GM21825 (cell line): ENCODE data around the gene PRDM15.

ENCODE experiments used
- ATAC-seq: cut with Tn5 transposase; IDR thresholded peaks from one replicate; pipeline ENCODE4 v1.9.1; 2021; ENCODE audit warnings: mild to moderate bottlenecking, moderate library complexity; ENCODE audit not compliant: unreplicated experiment

PRDM15 gene

DNA sequence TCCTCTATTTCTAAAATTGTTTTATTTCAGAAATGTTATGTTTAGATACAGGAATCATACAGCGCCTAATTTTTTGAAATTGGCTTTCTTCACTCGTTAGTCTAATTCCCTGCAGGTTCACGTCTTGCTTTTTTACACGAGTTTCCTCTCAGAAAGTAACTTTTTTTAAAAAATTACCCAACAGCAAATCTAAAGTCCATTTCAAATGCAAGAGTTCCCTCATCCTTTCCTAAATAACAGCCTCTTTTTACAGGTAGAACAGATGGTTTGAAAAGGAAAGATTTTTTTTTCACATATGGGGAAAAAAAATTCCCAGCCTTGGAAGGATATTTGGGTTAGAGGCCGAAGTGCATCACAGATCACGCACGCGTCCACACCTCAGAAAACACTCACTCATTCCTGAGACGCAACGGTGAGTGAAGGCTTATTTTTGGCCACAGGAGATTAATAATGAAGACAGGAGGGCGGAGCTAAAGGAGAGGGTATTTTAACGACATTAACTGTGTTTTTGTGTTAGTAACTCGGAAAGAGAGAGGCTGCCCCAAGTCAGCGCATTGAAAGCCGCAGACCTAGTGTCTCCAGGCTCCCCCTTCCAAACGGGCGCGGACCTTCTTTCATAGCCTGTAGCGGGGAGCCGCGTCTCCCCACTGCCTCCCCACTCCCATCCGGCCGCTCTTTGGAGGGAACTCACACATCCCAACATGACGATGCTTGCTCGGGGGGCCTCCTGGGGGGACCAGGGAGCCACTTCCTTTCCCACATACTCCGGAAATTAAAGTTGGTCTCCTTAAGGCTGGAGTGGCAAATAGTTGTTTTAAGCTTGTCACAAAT is 111.3 kb downstream of the PRDM15 start:
- no peak for ATAC-seq

DNA sequence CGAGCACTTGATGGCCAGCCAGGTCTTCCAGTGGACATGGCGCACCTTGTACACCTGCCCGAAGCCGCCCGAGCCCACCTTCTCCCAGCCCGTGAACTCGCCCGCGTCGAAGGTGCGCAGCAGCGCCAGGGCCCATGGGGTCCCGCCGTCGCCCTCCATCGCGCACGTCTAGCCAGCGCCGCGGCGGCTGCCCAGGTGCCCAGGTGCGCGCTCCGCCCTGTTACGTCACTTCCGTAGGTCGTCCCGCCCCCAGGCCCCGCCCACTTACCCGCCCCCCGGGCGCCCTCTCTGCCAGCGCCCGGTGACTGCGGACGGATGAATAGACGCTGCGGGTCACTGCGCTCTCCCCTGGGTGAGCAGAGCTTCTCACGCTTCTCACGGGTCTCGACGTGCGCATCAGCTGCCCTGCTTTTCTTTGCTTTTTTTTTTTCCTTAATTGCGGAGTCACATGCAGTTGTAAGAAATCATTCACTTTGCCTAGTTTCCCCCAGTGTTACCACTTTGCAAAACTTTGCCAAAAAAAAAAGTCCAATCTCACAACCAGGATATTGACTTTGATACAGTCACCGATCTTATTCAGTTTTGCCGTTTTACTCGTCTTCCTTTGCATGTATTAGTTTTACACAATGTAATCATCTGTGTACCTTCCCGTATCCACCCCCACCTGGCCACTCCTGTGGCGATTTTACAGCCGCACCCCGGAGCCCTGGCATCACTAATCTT is 112.1 kb downstream of the PRDM15 start, which contains the start of gene RIPK4:
Gene RIPK4, minus strand, starts transcription at position 170 of the 723 bp plus-strand sequence. Its CDS starts 11 bp downstream, at position 159.
- ATAC-seq, result no peak

DNA sequence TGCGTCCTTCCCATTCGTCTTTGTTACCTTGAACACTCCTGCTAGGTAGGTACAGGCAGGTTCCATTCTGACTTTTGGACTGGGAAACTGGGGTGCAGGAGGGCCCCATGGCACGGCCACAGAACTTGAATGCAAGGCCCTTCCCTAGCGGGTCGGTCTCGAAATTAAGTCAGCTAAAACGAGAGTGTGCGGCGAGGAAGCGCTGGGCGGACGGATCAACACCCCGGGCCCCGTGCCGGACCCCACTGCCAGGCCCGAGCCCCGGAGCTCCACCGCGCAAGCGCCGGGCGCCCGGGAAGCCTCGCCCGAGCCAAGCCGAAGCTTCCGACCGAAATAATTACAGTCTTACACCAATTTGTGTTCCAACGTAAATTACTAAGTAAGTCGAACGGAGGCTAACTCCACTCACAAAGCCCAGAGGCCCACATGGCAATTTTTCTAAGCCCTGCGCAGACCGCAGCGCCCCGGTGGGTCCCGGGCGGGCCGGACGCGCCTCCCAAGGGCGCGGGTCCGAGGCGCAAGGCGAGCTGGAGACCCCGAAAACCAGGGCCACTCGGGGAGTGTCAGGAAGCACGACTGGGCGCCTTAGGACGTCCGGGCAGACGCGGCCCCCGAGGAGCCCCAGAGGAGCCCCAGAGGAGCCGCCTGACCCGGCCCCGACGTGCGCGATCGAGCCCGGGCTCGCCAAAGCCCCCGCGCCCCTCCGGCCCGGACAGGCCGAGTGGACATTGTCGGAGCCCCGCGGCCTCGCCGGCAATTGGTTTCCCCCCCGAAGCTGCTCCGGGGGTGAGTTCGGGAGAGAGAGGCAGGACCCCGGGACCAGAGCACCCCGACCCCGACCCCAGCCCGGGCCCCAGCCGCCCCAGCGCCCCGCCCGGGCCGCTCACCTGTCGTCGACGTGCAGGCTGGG is 112.9 kb downstream of the PRDM15 start:
- ATAC-seq, result no peak

DNA sequence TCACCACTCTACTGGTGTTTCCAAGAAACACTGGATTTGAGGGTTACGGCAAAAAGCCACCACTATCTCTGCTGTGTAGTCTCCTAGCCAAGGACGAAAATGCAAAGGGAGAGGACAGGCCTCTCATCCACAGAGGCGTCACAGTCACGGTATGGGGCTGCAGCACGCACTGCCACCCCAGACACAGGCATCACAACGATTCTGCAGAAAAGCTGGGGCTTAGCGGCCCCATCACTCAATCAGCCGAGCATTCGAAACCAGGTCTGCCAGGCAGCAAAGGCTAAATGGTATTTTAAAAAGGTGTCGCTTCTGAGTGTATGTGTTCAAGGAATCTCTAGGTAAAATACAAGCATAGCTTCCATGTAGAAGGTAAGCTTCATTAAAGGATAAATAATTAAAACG is 113.7 kb downstream of the PRDM15 start:
- ATAC-seq, result no peak

DNA sequence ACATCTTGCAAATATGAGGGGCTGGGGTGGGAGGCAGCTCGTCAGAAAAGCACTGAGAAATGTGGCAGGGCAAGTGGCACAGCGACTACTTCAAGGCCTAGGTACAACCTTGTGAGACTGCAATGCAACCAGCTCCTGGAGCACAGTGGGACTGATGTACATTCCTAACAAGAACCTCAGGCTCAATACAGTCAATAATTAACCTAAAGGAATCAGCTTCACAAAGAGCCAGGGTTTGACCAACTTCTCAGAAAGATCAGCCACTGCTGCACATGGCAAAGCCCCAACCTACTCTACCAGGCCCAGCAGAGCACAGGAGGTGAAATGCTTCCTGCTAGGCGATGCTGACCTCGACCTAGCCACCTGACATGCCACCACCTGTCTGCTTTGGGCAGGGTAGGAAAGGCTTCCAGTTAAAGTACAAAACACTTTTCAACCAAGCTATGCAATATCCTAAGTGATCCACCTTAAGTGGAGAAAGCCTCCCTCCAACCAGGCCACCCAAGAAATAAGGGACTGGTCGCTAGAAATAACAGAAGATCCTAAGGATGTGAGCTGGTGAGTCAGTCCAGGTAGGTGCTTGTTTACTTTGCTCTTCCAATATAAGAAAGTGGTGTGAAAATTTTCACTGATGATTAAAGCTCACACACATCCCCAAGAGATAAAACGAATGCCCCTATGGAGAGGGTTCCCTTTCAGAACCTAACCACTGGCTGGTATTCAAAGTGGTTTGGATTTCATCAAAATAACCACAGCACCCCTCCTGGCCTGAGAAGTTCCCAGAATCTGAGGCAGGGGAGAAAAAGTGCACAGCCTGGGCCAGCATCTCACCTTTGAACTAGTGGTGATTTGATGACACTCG is 114.4 kb downstream of the PRDM15 start:
- no peak for ATAC-seq

DNA sequence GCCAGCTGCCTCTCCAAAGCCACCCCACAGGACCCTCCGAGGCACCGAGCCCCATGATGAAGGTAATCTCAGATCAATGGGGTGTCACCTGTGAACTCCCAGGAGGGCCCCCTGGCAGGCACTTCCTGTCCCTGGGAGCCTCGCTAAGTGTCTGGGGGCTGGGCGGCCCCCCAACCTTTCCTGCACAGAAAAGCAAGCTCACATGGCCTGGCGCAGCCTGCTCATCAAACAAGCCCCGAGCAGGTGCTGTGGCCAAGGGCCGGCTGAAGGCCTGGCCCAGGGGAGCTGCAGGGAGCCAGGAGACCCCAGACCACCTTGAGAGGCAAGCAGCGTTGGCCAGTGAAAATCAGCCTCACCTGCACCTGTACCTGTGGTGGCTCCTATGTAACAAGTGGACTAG is 115.1 kb downstream of the PRDM15 start:
- ATAC-seq, result no peak

DNA sequence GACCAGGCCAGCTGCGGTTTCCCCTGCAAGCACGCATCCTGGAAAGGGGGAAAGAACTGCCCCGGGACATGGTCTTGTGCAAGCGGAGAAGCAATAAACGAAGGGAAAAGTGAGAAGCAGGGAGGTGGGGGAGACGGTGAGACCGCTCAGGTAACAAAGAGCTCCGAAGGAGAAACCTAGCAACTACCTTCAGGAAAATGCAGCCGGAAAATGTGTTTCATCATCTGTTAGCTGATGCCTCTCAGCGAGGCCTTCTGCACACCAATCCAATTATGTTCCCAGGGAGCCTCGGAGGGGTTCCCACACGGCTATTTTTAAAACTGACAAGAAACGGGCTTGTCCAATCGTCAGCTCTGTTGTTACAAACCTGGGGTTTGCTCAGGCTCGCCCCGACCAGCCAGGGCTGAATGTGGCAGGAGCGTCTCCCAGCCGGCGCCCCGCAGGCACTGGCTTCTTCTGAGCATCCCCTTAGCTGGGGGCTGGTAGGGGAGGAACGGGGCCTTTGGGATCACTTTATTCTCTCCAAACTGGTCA is 115.7 kb downstream of the PRDM15 start:
- ATAC-seq, result no peak

DNA sequence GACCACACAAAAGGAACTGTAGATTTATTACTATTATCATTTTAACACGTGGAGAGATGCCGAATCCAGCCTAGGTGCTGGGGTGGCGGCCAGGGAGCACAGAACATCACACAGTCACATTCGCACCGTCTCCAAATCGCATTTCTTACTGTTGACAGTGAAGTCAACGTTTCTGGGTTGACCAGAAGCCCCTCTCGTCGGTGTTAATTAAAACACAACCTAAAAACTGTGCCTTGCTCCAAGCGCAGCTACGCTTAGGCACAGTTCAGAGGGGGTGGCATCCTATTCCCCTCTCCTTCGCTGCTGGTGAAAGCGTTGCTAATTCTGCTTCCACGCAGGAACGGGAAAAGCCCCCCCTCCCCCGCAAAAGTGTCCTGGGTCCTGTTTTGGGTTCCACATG is 116.4 kb downstream of the PRDM15 start:
- ATAC-seq, result no peak

DNA sequence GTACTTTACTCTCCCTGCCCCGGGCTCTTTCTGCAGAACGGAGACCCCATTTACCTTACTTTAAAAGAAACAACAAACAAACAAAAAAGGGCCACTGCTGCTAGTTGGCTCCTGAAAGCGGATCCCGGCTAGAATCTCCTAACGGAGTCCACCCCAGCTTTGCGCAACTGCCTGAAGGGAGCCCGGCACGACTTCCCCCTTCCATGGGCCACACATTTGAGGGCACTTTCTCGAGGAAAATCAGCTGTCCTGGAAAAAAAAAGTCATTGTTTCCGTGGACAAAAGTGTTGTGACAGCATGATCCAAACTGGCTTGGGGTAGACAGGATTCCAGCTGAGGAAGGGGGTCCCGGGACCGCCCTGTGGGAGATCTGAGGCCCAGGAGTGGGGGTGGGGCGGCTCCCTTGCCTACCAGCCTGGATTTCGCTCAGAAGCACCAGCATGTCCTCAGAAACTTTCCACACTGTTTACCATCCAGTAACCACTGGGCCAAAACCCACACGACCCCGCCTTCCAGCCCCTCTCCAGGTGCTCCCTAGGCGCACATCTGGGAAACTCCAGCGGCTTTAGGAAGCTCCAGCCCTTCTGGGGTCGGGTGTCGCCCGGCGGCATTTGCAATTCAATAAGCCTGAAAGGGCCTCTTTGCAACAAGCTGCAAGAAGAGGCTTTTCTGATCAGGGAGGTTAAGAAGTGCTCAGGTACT is 117.1 kb downstream of the PRDM15 start:
- no peak for ATAC-seq

- no peak for ATAC-seq
Measured at GRCh38 chr21:41761211-41761933, 117.8 kb downstream of the PRDM15 start.

GRCh38 chr21:41760411-41760810 is 118.7 kb downstream of the PRDM15 start:
- no peak for ATAC-seq

DNA sequence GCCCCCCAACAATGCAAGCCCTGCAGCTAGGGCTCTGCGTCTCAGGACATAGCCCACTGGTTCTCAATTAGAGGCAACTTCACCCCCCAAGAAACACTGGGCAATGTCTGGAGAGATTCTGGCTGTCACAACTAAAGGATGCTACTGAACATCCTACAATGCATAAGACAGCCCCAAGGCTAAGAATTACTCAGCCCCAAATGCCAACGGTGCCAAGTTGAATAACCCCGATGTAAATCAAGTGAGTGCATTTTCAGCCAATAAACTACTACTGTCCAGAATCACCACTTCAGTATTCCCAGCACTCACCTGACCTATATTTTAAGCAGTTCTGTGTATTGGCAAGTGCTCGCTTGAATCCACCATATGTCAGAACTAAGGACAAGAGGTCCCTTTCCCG is 119.2 kb downstream of the PRDM15 start:
- ATAC-seq, result no peak

- no peak for ATAC-seq
Measured at GRCh38 chr21:41759214-41759840, 119.8 kb downstream of the PRDM15 start.

DNA sequence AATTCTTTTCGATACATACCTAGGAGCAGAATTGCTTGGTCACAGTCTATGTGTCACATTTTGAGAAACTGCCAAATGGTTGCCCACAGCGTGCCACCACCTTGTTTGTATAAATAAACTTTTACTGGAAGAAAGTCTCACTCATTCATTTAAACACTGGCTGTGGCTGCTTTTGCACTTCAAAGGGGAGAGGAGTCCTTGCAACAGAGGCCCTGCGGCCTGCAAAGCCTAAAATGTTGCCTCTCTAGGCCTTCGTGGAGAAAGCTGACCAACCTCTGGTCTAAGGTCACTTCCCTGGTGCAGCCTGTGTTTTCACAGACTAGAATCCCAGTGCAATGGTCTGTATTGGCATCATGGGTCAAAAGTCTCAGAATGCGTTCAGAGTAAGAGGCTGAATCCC is 120.6 kb downstream of the PRDM15 start:
- ATAC-seq, result no peak

DNA sequence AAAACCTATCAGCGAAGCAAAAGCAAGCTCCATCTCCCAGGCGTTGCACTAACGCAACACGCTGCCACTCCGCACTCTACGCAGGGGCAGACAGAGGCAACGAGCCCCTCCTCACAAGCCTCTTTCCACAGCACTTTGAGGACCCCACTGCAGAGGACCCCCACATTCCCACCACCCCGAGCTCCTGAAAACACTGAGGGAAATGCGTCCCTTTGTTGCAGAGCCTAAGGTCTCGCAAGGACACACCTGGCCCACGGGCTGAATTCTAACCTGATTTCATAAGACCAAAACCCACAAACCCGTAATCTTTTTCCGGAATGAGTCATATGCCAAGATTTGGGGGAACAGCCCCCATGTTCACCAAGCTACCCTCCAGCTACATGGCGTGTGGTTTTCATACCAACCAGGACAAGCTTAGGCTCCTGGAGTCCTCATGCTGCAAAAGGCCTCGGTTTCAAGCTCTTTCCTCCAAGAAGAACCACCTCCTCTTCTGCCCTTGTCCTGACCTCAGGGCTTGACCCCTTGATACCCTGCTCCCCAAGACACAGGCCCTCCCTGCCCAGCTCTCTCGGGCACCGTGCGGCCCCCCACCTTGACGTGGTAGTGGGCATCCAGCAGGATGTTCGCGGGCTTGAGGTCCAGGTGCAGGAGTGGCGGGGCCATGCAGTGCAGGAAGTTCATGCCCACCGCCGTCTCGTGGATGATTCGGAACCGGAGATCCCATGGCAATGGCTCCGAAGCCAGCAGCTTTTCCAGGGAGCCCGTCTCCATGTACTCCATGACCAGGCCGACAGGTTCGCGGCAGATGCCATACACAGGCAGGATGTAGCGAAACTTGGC is 123.0 kb downstream of the PRDM15 start:
- no peak for ATAC-seq

- ATAC-seq, result no peak
Measured at GRCh38 chr21:41755258-41755933, 123.7 kb downstream of the PRDM15 start.

GRCh38 chr21:41754479-41754891 is 124.7 kb downstream of the PRDM15 start:
- no peak for ATAC-seq
